ENCODE results near the gene COL15A1.
"Not testable (repeated sequence)": the region's sequence is repeated elsewhere in the genome, so short reads cannot be mapped to it uniquely, and the experiment has no call there.

- TF ChIP-seq ZNF281 (CRISPR knock-in tag; IDR thresholded peaks at IDR 0.05); CTCF (IDR thresholded peaks at IDR 0.05); ZNF121 (CRISPR knock-in tag; IDR thresholded peaks at IDR 0.05); NR3C1 (CRISPR knock-in tag; conservative IDR thresholded peaks at IDR 0.05; ENCODE audit: low read depth); CREB1 (CRISPR knock-in tag; IDR thresholded peaks at IDR 0.05); ATF2 (CRISPR knock-in tag; IDR thresholded peaks at IDR 0.05; ENCODE audit: borderline replicate concordance, low read depth); GTF2I (CRISPR knock-in tag; conservative IDR thresholded peaks at IDR 0.05); CREM (CRISPR knock-in tag; IDR thresholded peaks at IDR 0.05); NR2C2 (CRISPR knock-in tag; IDR thresholded peaks at IDR 0.05); ZNF671 (CRISPR knock-in tag; IDR thresholded peaks at IDR 0.05); MAX (CRISPR knock-in tag; IDR thresholded peaks at IDR 0.05); FOXP4 (CRISPR knock-in tag; IDR thresholded peaks at IDR 0.05): not testable (repeated sequence)
Observed at GRCh38 chr9:98901843-98902242, 41.9 kb upstream of the COL15A1 start.

Data from WTC11 (cell line).